Measurements from ENCODE around the gene STMN3. TPM values are rescaled to one million over a fixed set of nuclear protein-coding genes. Genes with fewer than 3 reads are reported as not detected.
"Not testable (repeated sequence)": the region's sequence is repeated elsewhere in the genome, so short reads cannot be mapped to it uniquely, and the experiment has no call there.

Gene STMN3
- total RNA-seq, 2 experiments from 2014 or later: 42.1 to 45.6 TPM

GRCh38 chr20:63611646-63612045 is 41.6 kb downstream of the STMN3 start:
- H3K27ac Mint-ChIP-seq: no peak overlapping the region
- no peaks in the 10 kb centered on the region for H3K27me3 Mint-ChIP-seq
- no peak overlapping the region for H3K4me3 Mint-ChIP-seq
- H3K4me1 Mint-ChIP-seq: no peaks in the 10 kb centered on the region
- H3K9me3 Mint-ChIP-seq: no peaks in the 10 kb centered on the region
- peaks cover 15% of the 10 kb centered on the region for H3K36me3 Mint-ChIP-seq
- ATAC-seq (ENCODE audit: low read depth): no peak
- DNase-seq: no peak
- POLR2A ChIA-PET: no interaction called here

DNA sequence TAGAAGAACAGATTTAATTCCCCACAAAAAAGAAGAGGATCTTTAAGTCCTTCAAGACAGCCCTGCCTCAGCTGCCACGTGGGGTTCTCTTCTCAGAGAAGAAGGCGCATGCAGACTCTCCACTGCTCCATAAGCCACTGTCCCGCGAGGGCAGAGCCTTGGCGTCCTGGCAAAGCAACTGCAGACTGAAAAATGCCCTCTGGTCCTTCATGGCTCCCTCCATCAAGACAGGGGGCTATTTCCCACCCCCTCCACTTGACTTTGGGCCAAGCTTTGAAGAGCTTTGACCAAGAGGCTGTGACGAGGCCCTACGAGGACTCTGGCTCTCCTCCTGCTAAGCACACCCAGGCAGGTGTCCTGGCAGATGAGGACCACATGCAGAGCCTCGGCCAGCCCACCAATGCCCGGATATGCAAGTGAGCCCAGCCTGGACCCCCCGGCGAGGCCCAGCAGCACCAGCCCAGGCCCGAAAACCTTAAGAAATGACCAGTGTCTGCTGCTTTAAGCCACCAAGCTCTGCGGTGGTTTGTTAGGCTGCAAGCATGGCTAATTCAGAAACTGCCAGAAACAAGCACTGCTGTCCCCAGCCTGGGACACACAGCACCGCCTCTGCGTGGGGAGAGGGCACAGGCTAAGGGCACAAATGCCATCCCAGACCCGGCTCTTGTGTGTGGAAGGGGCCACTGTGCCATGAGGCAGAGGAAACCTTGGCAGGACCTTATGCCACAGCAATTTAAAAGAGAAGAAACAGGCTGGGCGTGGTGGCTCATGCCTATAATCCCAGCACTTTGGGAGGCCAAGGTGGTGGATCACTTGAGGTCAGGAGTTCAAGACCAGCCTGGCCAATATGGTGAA is 42.4 kb downstream of the STMN3 start:
- no peak for DNase-seq
- no peak overlapping the region for H3K4me3 Mint-ChIP-seq
- POLR2A ChIA-PET: no interaction called here

DNA sequence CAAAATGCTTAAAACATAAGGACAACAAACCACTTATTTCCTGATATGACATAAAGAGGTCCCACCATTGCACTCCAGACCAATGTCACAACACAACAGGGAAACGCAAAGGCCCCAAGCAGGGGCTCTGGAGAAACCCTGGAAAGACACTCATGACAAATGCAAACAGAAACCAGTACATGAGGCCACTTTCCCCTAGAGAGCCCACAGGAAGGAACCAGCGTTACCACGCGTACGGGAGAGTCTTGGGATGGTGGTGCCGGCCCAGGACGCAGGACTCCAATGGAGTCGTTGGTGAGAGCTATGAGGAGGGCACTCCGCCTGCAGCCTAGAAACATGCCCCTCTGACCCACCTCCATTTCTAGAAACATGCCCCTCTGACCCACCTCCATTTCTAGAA is 46.5 kb downstream of the STMN3 start:
- Mint-ChIP-seq H3K27me3 (no peaks in the 10 kb centered on the region), H3K27ac (no peak overlapping the region), H3K4me3 (no peak overlapping the region), H3K4me1 (peaks cover 2% of the 10 kb centered on the region), H3K9me3 (no peaks in the 10 kb centered on the region), H3K36me3 (peaks cover 30% of the 10 kb centered on the region)
- no peak for DNase-seq
- POLR2A ChIA-PET: no interaction called here
- no peak for ATAC-seq (ENCODE audit: low read depth)

More for the DNA sequence above, 42.4 kb downstream of the STMN3 start:
- H3K27ac Mint-ChIP-seq: no peak overlapping the region
- H3K27me3 Mint-ChIP-seq: no peaks in the 10 kb centered on the region
- peaks cover 18% of the 10 kb centered on the region for H3K36me3 Mint-ChIP-seq
- H3K4me1 Mint-ChIP-seq: no peaks in the 10 kb centered on the region
- no peak for ATAC-seq (ENCODE audit: low read depth)
- no peaks in the 10 kb centered on the region for H3K9me3 Mint-ChIP-seq

DNA sequence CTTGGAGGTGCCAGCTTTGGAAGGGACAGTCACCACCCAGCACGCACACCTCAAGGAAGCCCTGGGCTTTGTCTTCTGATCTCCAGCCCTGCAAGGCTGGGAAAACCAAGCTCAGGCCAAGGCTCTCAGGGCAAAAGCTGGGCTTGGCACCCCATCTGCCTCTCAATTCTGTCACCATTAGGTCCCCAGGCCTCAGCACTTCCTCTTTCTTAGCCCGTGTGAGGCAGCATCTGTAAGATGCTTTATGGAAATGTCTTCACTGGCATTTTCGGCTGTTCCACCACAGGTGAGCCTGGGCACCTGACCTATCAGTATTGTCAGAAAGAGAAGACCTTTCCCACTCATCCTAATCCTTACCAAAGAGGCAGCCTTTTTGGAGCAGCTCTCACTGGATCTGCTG is 50.9 kb downstream of the STMN3 start:
- H3K27ac Mint-ChIP-seq: no peak overlapping the region
- POLR2A ChIA-PET: no interaction called here
- no peaks in the 10 kb centered on the region for H3K27me3 Mint-ChIP-seq
- H3K36me3 Mint-ChIP-seq: peaks cover 41% of the 10 kb centered on the region
- no peaks in the 10 kb centered on the region for H3K9me3 Mint-ChIP-seq
- ATAC-seq (ENCODE audit: low read depth) (no peak), DNase-seq (no peak)
- H3K4me1 Mint-ChIP-seq: peaks cover 2% of the 10 kb centered on the region
- H3K4me3 Mint-ChIP-seq: no peak overlapping the region

- peak; percentile 62 for DNase-seq
- Mint-ChIP-seq H3K36me3 (peaks cover 37% of the 10 kb centered on the region), H3K27ac (peak overlapping the region; percentile 45)
- H3K9me3 Mint-ChIP-seq; H3K27me3 Mint-ChIP-seq; H3K4me3 Mint-ChIP-seq; POLR2A ChIA-PET; ATAC-seq (ENCODE audit: low read depth); H3K4me1 Mint-ChIP-seq: not testable (repeated sequence)
Observed at GRCh38 chr20:63601679-63602078, 51.5 kb downstream of the STMN3 start.

GRCh38 chr20:63599396-63600050 is 53.7 kb downstream of the STMN3 start:
- DNase-seq: no peak
- Mint-ChIP-seq H3K27ac (no peak overlapping the region), H3K9me3 (no peaks in the 10 kb centered on the region), H3K36me3 (peaks cover 39% of the 10 kb centered on the region), H3K4me1 (peaks cover 2% of the 10 kb centered on the region), H3K27me3 (no peaks in the 10 kb centered on the region), H3K4me3 (no peak overlapping the region)
- ATAC-seq (ENCODE audit: low read depth): no peak
- POLR2A ChIA-PET: no interaction called here

DNA sequence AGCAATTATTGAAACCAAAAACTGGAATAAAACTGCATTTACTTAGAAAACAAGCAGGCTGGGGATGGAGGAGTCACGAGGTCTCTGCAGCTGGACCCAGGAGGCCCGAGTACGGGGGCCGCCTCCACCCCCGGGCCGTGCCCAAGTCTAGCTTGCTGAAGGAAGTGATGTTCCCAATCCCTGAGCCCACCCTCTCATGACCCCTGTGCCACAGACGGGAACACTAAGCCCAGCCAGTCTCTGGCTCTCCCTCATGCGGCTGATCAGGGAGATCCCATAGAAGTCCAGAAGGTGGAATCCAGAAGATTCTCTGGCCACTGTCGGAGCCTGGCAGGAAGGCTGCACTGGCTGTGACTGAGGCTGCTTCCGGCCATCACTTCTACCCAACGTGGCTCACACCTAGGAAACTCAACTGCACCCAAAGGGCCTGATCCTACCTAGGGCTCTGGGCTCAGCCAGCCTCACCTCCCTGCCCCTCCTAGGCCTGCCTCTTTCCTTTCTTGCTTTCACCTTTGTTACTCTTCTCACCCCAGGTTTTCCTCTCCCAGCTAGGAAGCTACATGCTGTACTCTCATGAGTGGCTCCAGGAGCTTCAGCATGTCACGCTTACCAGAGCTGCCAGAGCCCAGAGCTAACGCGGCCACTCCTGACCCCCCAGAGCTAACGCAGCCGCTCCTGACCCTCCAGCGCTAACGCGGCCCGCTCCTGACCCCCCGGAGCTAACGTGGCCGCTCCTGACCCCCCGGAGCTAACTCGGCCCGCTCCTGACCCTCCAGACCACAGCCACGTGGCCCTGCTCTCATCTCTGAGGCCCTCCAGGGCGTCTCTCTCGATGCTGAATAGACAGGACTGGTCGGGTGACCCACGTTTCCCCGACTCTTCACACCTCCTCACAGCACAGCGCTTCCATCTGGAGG is 54.5 kb downstream of the STMN3 start:
- no peak overlapping the region for H3K4me3 Mint-ChIP-seq
- no peaks in the 10 kb centered on the region for H3K27me3 Mint-ChIP-seq

DNA sequence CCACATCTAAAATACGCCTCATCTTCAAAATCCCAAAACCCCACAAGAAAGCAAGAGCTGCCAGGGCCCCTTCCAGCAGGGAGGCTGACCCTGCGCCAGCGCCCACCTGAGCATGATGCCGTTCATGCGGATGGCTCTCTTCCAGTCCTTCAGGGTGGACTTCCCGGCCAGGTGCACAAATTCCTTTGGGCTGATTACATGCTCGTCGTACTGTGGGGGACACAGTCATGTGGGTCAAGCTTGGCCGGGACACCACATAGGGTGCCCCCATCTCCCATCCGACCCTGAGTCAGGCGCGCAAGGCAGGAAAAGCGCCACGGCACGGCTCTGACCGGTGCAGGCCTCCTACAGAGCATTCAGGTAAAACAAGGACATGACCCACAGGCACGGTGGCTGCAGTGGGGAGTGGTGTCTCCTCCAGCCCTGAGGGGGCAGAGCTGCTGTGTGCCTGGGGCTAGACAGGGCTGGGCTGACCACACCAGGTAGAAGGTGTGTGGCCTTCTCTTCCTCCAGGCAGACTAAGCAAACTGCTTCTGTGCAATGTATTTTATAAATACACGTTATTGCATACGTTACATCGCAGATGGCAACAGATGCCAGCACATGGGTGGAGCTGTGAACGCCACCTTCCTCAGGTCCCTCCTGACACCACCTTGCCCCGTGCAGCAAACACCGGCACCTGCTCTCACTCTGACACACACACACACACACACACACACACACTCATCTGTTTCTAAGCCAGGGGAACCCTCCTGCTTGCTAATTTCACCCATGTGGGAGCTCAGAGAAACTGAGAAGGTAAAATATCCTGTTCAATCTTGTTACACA is 55.4 kb downstream of the STMN3 start:
- no peak overlapping the region for H3K27ac Mint-ChIP-seq
- no peak overlapping the region for H3K4me3 Mint-ChIP-seq
- no peak for DNase-seq
- no peaks in the 10 kb centered on the region for H3K27me3 Mint-ChIP-seq
- peaks cover 2% of the 10 kb centered on the region for H3K4me1 Mint-ChIP-seq
- POLR2A ChIA-PET: interaction anchor here (1.0 kb wide), 1 partner anchor 76 kb away, joined by 3 read pairs; no protein-coding TSS in a partner anchor
- no peaks in the 10 kb centered on the region for H3K9me3 Mint-ChIP-seq
- peaks cover 29% of the 10 kb centered on the region for H3K36me3 Mint-ChIP-seq
- no peak for ATAC-seq (ENCODE audit: low read depth)

More for the DNA sequence above, 54.5 kb downstream of the STMN3 start:
- POLR2A ChIA-PET: interaction anchor here (1.0 kb wide), 1 partner anchor 77 kb away, joined by 3 read pairs; no protein-coding TSS in a partner anchor
- Mint-ChIP-seq H3K36me3 (peaks cover 34% of the 10 kb centered on the region), H3K4me1 (peaks cover 2% of the 10 kb centered on the region), H3K27ac (no peak overlapping the region), H3K9me3 (no peaks in the 10 kb centered on the region)
- no peak for ATAC-seq (ENCODE audit: low read depth)
- no peak for DNase-seq

DNA sequence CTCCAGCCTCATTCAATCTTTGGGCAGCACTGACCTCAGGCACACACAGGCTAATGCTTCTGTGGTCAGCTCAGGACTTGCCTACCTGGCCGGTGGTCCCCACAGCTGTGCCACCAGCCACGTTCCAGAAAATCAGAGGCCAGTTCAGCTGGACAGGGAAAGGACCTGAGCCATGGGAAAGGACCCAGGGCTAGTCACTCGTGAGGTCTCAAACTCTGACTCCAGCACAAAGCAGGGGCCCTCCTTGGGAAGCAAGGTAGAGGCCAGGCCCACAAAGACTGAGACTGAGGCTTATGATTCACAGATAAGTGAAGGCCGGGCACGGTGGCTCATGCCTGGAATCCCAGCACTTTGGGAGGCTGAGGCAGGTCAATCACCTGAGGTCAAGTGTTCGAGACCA is 56.8 kb downstream of the STMN3 start:
- Mint-ChIP-seq H3K27ac (no peak overlapping the region), H3K9me3 (no peaks in the 10 kb centered on the region), H3K4me3 (no peak overlapping the region), H3K36me3 (peaks cover 21% of the 10 kb centered on the region), H3K4me1 (no peaks in the 10 kb centered on the region), H3K27me3 (no peaks in the 10 kb centered on the region)
- ATAC-seq (ENCODE audit: low read depth) (no peak), DNase-seq (no peak)
- POLR2A ChIA-PET: no interaction called here

GRCh38 chr20:63595416-63596127 is 57.7 kb downstream of the STMN3 start:
- H3K27ac Mint-ChIP-seq: no peak overlapping the region
- H3K27me3 Mint-ChIP-seq: no peaks in the 10 kb centered on the region
- H3K4me3 Mint-ChIP-seq: no peak overlapping the region
- no peaks in the 10 kb centered on the region for H3K9me3 Mint-ChIP-seq
- peaks cover 23% of the 10 kb centered on the region for H3K36me3 Mint-ChIP-seq
- DNase-seq (no peak), ATAC-seq (ENCODE audit: low read depth) (no peak)
- POLR2A ChIA-PET: no interaction called here
- peaks cover 1% of the 10 kb centered on the region for H3K4me1 Mint-ChIP-seq

DNA sequence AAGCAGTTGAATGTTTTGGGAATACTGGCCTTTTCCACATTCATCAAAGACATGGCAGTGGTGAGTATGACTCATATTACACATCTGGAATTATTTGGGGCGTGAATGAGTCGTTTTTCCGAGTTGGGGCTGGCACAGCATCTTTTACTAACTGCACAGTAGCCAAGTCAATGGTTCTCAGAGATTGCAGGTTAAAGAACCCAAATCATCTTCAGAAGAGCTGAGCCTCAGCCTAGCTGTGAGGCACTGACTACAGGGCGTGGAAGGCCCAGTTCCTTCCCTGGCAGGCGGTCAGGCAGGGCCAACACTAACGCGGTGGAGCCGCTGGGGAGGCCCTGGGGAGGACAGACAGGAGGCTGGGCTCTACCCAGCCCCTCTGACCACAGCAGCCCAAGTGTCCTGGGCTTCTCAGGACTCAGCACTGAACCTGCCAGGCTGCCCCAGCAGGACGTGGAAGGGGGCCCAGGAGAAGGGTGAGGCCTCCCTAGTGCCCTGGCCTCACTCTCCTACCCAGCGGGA is 59.1 kb downstream of the STMN3 start:
- H3K4me1 Mint-ChIP-seq: peaks cover 1% of the 10 kb centered on the region
- no peak for ATAC-seq (ENCODE audit: low read depth)
- no peak overlapping the region for H3K4me3 Mint-ChIP-seq
- peaks cover 19% of the 10 kb centered on the region for H3K36me3 Mint-ChIP-seq
- POLR2A ChIA-PET: no interaction called here
- DNase-seq: no peak
- no peak overlapping the region for H3K27ac Mint-ChIP-seq
- no peaks in the 10 kb centered on the region for H3K9me3 Mint-ChIP-seq
- H3K27me3 Mint-ChIP-seq: no peaks in the 10 kb centered on the region

- peaks cover 18% of the 10 kb centered on the region for H3K36me3 Mint-ChIP-seq
- H3K27me3 Mint-ChIP-seq: no peaks in the 10 kb centered on the region
- H3K4me3 Mint-ChIP-seq: no peak overlapping the region
- no peak overlapping the region for H3K27ac Mint-ChIP-seq
- DNase-seq (no peak), ATAC-seq (ENCODE audit: low read depth) (no peak)
- POLR2A ChIA-PET: no interaction called here
- peaks cover 6% of the 10 kb centered on the region for H3K4me1 Mint-ChIP-seq
- H3K9me3 Mint-ChIP-seq: no peaks in the 10 kb centered on the region
Observed at GRCh38 chr20:63592661-63593060, 60.6 kb downstream of the STMN3 start.

Measured in activated naive CD8-positive, alpha-beta T cell treated with anti-CD3 and anti-CD28 coated beads, Interleukin-2, amount 10 ng/mL, durations not matched to agents 7 days and 5 days (primary cell).